GM21786 (cell line): Measurements from ENCODE around the gene THADA.
A peak's percentile ranks its signal among the peaks of the same experiment; 100 is the strongest.
"Not testable (repeated sequence)": the region's sequence is repeated elsewhere in the genome, so short reads cannot be mapped to it uniquely, and the experiment has no call there.

Experiments
- ATAC-seq: cut with Tn5 transposase; IDR thresholded peaks from one replicate; pipeline ENCODE4 v1.9.1; 2021; ENCODE audit not compliant: unreplicated experiment

THADA gene

GRCh38 chr2:43542285-43542933 is 53.4 kb downstream of the THADA start:
- no peak for ATAC-seq

GRCh38 chr2:43541165-43541564 is 54.7 kb downstream of the THADA start:
- no peak for ATAC-seq

DNA sequence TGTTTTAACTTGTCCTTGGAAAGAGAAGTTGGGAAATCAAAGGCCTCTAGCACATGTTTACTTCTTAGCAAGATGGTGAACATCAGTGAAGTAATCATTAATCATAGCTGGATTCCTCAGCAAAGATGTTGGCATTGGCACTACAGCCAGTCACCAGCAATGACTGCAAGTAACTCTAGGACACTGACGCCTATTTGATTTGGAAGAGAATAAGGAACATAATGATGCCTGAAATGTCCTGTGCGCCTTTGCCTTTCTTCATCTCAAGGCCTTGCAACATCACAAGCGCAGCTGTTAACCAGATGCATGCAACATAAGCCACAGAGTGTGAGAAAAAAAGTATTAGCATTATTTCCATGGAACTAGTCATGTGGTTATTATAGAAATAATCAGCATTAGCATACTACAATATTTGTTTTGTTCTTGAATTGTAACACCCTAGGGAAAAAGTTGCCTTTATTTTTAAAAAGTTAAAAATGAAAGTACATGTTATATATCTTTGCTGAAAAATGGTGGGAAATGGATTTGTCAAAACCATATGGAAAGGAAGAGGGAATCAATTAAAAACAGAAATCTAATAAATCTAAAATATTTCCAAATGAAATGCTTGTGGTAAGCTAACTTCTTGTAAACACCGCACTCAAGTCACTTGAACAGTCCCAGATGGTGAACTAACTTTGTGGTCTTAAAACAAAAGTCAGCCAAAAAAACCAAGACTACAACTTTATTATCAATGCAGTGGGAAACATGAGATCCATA is 55.6 kb downstream of the THADA start:
- ATAC-seq = no peak

DNA sequence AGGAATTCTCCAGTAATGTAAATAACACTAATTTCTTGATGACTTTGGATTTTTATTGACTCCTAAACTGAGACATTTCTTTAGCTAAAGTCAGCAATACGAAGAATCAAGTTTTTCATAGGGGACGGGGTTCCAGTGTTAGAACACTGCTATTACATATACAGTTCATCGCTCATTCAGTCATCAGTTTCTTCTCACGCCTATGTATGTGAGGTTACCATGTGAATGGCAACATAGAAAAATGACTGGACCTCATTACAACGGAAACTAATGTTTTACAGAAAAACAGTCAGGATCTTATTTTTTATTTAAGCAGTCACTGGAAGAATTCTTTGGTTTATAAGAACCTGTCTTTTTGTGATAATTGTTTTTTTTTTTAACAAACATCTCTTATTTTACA is 56.4 kb downstream of the THADA start:
- no peak for ATAC-seq

- no peak for ATAC-seq
Observed at GRCh38 chr2:43538034-43538670, 57.7 kb downstream of the THADA start.

GRCh38 chr2:43537137-43537536 is 58.7 kb downstream of the THADA start:
- ATAC-seq = no peak

DNA sequence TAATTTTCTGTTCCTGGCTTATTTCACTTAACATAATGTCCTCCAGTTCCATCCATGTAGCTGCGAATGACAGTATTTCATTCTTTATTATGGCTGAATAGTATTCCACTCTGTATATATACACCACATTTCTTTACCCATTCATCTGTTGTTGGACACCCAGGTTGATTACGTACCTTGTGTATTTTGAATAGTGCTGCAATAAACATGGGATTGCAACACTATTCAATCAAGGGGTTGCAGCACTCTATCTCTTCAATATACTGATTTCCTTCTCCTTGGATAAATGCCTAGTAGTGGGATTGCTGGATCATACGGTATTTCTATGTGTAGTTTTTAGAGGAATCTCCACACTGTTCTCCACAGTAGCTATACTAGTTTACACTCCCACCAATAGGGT is 61.3 kb downstream of the THADA start:
- no peak for ATAC-seq

- not testable (repeated sequence) for ATAC-seq
Observed at GRCh38 chr2:43532572-43532971, 63.3 kb downstream of the THADA start.

- ATAC-seq = no peak
Observed at GRCh38 chr2:43531251-43531650, 64.6 kb downstream of the THADA start.

DNA sequence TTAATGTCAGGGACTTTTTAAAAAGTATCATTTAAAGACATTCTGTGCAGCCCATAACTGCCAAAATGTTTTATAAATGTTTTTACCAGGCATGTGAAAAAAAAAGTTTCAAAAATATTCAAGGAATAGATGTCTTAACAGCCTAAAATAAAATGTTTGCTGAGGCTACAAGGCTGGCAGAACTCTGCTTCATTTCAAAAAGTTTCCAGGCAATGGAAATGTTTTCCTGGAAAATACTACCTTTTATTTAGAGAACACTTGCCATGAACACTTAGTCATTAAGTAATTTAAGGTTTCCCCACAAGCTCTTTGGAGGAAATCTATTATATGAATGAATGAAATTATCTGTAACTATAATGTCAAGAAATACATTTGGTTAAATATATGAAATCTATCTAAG is 68.8 kb downstream of the THADA start:
- no peak for ATAC-seq

GRCh38 chr2:43525506-43525905 is 70.3 kb downstream of the THADA start:
- no peak for ATAC-seq

DNA sequence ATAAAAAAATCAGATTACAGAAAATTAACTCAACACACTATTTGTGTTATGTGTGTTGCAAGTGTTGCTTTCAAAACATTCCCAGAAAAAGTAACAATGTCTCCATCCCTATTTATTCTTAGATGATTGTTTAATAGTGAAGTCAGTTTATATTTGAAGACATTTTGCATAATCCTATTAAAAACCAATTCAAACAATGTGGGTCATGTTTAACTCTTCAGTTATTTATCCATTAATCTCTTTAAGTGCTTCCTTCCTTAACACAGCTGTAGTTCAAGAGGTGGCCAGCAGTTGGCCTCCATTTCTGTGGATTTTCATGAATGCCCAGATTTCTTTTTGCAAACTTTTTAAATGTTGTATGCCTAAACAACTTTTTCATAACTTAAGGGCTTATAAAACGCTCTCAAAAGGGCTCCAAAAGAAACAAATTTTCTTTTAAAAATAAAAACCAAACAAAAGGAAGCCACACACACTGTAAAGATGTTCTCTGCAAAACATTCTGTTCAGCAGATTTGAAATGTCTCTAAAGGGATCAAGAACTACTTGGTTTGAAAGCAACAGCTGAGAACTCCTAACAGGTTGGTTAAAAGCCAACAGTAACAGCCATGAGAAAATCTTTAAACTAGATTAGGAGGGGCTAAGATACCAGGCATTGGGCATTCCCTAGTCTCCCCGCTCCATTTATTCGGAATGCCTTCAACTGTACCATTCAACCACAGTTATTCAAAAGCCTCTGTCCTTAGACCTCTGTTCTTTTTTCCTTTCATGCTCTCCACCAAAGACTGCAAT is 71.5 kb downstream of the THADA start:
- ATAC-seq = no peak

DNA sequence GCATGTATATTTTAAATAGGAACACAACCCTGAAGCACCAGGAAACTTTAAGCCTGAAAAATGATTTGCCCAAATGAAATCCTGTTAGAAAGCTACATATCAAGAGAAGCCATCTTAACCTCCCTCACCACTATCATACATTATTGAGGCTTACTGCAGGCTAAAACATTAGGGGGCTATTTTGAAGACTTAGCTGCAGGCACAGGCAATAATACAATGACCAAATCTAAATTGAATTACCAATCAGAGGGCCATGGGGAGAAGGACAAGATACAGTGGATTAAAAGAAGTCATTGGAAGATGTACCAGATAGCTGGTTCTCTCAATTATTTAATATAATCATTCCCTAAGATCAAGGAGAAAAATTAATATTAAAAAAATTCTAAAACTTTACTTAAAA is 73.7 kb downstream of the THADA start:
- ATAC-seq = no peak

DNA sequence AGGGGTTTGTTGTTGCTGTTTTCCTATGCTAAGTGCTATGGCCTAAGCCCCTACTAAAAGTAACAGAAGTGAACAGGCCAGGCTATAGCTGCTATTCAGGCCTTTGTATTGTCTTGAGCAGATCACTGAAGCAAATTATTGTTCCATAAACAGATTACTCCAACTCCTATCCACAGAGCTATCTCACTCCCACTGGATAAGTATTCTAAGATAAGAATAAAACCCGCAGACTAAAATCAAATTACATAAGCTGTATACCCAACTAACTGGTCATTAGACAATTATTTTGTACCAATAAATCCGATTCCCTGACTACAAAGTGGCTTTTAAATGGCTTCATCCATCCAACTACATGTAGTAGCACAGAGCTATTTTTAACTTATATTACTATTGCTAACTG is 74.3 kb downstream of the THADA start:
- ATAC-seq = no peak

DNA sequence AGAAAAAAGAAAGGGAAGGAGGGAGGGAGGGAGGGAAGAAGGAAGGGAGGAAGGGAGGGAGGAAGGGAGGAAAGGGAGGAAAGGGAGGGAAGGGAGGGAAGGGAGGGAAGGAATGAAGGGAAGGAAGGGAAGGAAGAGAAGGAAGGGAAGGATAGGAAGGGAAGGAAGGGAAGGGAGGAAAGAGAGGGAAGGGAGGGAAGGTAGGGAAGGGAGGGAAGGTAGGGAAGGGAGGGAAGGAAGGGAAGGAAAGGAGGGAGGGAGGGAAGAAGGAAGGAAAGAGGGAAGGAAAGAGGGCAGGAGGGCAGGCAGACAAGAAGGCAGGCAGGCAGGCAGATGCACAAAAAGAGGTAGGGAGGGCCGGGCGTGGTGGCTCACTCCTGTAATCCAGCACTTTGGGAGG is 74.9 kb downstream of the THADA start:
- no peak for ATAC-seq

DNA sequence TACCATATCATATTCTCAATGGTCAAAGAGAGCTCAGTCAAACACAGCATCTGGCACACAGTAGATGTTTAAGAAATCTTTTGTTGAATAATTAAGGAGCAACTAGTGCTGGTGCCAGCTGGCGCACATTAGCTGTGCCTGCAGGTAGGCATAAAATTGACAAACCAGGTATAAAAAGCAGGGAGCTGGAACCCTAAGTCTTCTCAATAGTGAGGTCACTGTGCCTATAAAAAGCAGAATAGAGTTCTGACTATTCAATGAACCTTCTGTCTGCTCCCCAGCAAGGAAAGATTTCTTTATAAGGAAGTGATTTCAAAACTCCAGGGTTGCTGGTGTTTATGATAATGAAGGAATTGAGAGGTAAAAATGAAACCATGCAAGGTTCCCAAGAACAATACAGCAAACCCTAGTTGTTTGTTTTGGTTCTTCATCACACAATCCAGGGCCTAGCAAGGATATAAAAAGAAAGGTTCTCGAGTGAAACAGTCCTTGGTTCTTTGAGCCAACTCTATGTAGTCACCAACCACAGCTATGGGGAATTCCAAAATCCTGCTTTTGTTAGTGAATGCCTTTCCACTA is 76.1 kb downstream of the THADA start:
- ATAC-seq = peak; percentile 41

DNA sequence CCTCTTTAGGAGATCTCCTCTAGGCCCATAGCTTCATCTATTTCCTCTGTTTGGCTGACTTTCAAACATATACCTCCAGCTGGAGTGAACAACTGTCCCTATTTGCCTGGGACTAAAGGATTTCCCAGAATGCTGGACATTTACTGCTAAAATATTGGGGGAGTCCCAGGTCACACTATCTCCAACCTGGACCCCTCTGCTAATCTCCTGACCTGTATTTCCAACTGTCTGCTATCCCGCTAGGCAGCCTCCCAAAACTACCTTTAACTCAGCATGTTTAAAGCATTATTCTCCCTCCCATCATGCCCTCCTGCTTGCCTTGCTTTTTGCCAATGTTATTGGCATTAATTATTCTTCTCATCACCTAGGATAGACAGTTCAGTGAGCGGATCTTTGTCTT is 77.1 kb downstream of the THADA start:
- ATAC-seq = no peak

DNA sequence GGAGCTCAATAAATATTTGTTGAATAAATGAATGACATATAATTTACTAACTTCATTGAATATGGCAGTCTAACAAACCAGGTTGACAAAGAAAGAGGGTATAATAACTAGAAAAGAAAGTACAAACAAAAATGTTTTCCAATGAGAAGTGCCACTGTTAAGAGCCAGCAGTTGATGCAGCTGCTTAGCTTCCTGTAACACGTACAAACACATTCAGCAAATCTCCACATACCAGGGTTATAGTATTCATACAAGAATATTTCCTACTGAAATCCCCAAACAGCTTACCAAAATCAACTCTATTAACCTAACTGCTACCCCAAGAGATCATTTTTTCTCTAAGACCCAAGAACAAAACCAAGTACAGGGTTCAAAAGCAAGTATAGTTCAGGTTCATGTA is 77.7 kb downstream of the THADA start:
- no peak for ATAC-seq

- ATAC-seq = no peak
Observed at GRCh38 chr2:43515807-43516497, 79.9 kb downstream of the THADA start.

GRCh38 chr2:43515248-43515647 is 80.6 kb downstream of the THADA start:
- ATAC-seq = no peak

GRCh38 chr2:43513796-43514195 is 82.0 kb downstream of the THADA start:
- no peak for ATAC-seq
